Fibroblast of lung (primary cell): ENCODE results near the gene CST9. TPM values are rescaled to one million over a fixed set of nuclear protein-coding genes. Genes with fewer than 3 reads are reported as not detected.

ENCODE experiments used
- DNase-seq, 2 donors: peaks; one replicate each; pipeline versions ENCODE4 v3.0.0 to v3.0.0-alpha.2; 2010; ENCODE audit warnings: low read depth in 2 of 2
- H2AFZ ChIP-seq: 2 replicates; pipeline ENCODE4 v1.5.1; 2012; ENCODE audit warnings: low read length, control low read depth, inconsistent platforms
- H3K27ac ChIP-seq: 2 replicates; pipeline ENCODE4 v1.5.1; 2011; ENCODE audit warnings: low read length, control low read depth; ENCODE audit not compliant: insufficient read depth
- H3K27me3 ChIP-seq: 2 replicates; pipeline ENCODE4 v1.5.1; 2011; ENCODE audit warnings: mild to moderate bottlenecking, low read length; ENCODE audit not compliant: control insufficient read depth, insufficient read depth
- H3K36me3 ChIP-seq: 2 replicates; pipeline ENCODE4 v1.5.1; 2011; ENCODE audit warnings: low read length; ENCODE audit not compliant: control insufficient read depth, insufficient read depth
- H3K4me1 ChIP-seq: 2 replicates; pipeline ENCODE4 v1.5.1; 2011; ENCODE audit warnings: low read length; ENCODE audit not compliant: control insufficient read depth, insufficient read depth; ENCODE audit errors: extremely low read depth
- H3K4me2 ChIP-seq: 2 replicates; pipeline ENCODE4 v1.5.1; 2011; ENCODE audit warnings: low read length, control low read depth; ENCODE audit not compliant: insufficient read depth; ENCODE audit errors: extremely low read depth
- H3K4me3 ChIP-seq, 4 experiments: fragments of 200-600 bp in 1 of 4; sonication (generic) in 1 of 4; replicated peaks in 1 of 4; 2 replicates each; pipeline ENCODE4 v1.5.1; 2011 to 2016; ENCODE audit warnings: low read length in 4 of 4, low read depth in 3 of 4, mild to moderate bottlenecking in 3 of 4, control low read depth in 2 of 4, inconsistent platforms in 1 of 4, mixed read lengths in 1 of 4; ENCODE audit not compliant: insufficient read depth in 1 of 4; ENCODE audit errors: control extremely low read depth in 1 of 4
- H3K79me2 ChIP-seq: 2 replicates; pipeline ENCODE4 v1.5.1; 2012; ENCODE audit warnings: mild to moderate bottlenecking, low read length, inconsistent platforms; ENCODE audit not compliant: control insufficient read depth, insufficient read depth
- H3K9ac ChIP-seq: 2 replicates; pipeline ENCODE4 v1.5.1; 2011; ENCODE audit warnings: mild to moderate bottlenecking, low read length, control low read depth; ENCODE audit not compliant: insufficient read depth
- H3K9me3 ChIP-seq: 2 replicates; pipeline ENCODE4 v1.5.1; 2012; ENCODE audit warnings: low read depth, low read length; ENCODE audit not compliant: control insufficient read depth, insufficient read depth
- H4K20me1 ChIP-seq: 2 replicates; pipeline ENCODE4 v1.5.1; 2011; ENCODE audit warnings: low read length; ENCODE audit not compliant: control insufficient read depth, insufficient read depth; ENCODE audit errors: extremely low read depth
- CTCF ChIP-seq, 2 donors: IDR thresholded peaks in 1 of 2; conservative IDR thresholded peaks in 1 of 2; 1 replicate in 1 of 2; 2 replicates in 1 of 2; pipeline ENCODE4 v1.5.1; 2011 to 2012; ENCODE audit warnings: low read length in 2 of 2, control low read depth in 1 of 2, inconsistent platforms in 1 of 2, low read depth in 1 of 2, mild to moderate bottlenecking in 1 of 2
- EZH2 ChIP-seq: IDR thresholded peaks from 2 replicates; pipeline ENCODE4 v1.5.1; 2012; ENCODE audit warnings: low read length, control low read depth, mild to moderate bottlenecking; ENCODE audit errors: missing control alignments
- polyA plus RNA-seq, 2 donors: library from polyadenylated mRNA; depleted of rRNA in 1 of 2; stranded (reverse) in 1 of 2; unstranded in 1 of 2; fragments of >200 nt; gene quantifications; 2 replicates each; pipeline ENCODE4 v1.2.1, GENCODE V29; 2011 to 2012; ENCODE audit warnings: missing spikeins in 1 of 2
- total RNA-seq: library from RNA; depleted of rRNA; stranded (reverse); fragments of >200 nt; gene quantifications from 2 replicates; pipeline ENCODE4 v1.2.1, GENCODE V29; 2014

The CST9 gene
- total and polyA plus RNA-seq, 2 donors (not counting 1 experiment from before 2014, with no cell fraction given): not detected

GRCh38 chr20:23634044-23634801 is 28.5 kb upstream of the CST9 start:
- no peak for DNase-seq
- H3K27ac ChIP-seq: no peak overlapping the region
- H3K27me3 ChIP-seq: no peaks in the 10 kb centered on the region
- H3K79me2 ChIP-seq: peaks cover 23% of the 10 kb centered on the region
- H3K9me3 ChIP-seq: no peaks in the 10 kb centered on the region
- H3K4me3 ChIP-seq: no peak overlapping the region
- no peaks in the 10 kb centered on the region for H4K20me1 ChIP-seq
- peaks cover 5% of the 10 kb centered on the region for H3K36me3 ChIP-seq
- H3K4me2 ChIP-seq: no peak overlapping the region
- no peak overlapping the region for H3K9ac ChIP-seq
- no peak overlapping the region for H2AFZ ChIP-seq
- H3K4me1 ChIP-seq: peaks cover 7% of the 10 kb centered on the region
- TF ChIP-seq EZH2: no peak
- no peak for TF ChIP-seq CTCF (conservative IDR thresholded peaks at IDR 0.05 in 1 of 2, IDR thresholded peaks at IDR 0.05 in 1 of 2; ENCODE audit: low read depth in 1 of 2, low read length in 2 of 2)

GRCh38 chr20:23632711-23633573 is 27.2 kb upstream of the CST9 start:
- no peaks in the 10 kb centered on the region for H3K27me3 ChIP-seq
- no peak overlapping the region for H3K27ac ChIP-seq
- H3K9me3 ChIP-seq: no peaks in the 10 kb centered on the region
- H2AFZ ChIP-seq: no peak overlapping the region
- no peak overlapping the region for H3K4me3 ChIP-seq
- H3K9ac ChIP-seq: no peak overlapping the region
- no peak overlapping the region for H3K4me2 ChIP-seq
- no peak for TF ChIP-seq CTCF (conservative IDR thresholded peaks at IDR 0.05 in 1 of 2, IDR thresholded peaks at IDR 0.05 in 1 of 2; ENCODE audit: low read depth in 1 of 2, low read length in 2 of 2)
- TF ChIP-seq EZH2: no peak
- H4K20me1 ChIP-seq: no peaks in the 10 kb centered on the region
- peaks cover 23% of the 10 kb centered on the region for H3K79me2 ChIP-seq
- peaks cover 9% of the 10 kb centered on the region for H3K4me1 ChIP-seq
- peaks cover 5% of the 10 kb centered on the region for H3K36me3 ChIP-seq
- no peak for DNase-seq

- TF ChIP-seq CTCF (conservative IDR thresholded peaks at IDR 0.05 in 1 of 2, IDR thresholded peaks at IDR 0.05 in 1 of 2; ENCODE audit: low read depth in 1 of 2, low read length in 2 of 2): no peak
- TF ChIP-seq EZH2: no peak
- no peaks in the 10 kb centered on the region for H3K9me3 ChIP-seq
- no peak overlapping the region for H3K4me3 ChIP-seq
- H3K4me2 ChIP-seq: no peak overlapping the region
- H3K9ac ChIP-seq: no peak overlapping the region
- no peaks in the 10 kb centered on the region for H3K27me3 ChIP-seq
- H4K20me1 ChIP-seq: no peaks in the 10 kb centered on the region
- no peak overlapping the region for H2AFZ ChIP-seq
- peaks cover 5% of the 10 kb centered on the region for H3K36me3 ChIP-seq
- no peak overlapping the region for H3K27ac ChIP-seq
- no peak for DNase-seq
- peaks cover 22% of the 10 kb centered on the region for H3K79me2 ChIP-seq
- H3K4me1 ChIP-seq: peaks cover 9% of the 10 kb centered on the region
These were observed 26.4 kb upstream of the CST9 start for GRCh38 chr20:23631981-23632710.
